ENCODE data around the gene LRRN3.

Gene LRRN3

GRCh38 chr7:111105269-111105668 lies 14.3 kb downstream of the LRRN3 start:
- no peak for DNase-seq (ENCODE audit: low read depth in 2 of 2)

- DNase-seq (ENCODE audit: low read depth in 2 of 2): no peak
Observed at GRCh38 chr7:111107579-111107978, 16.7 kb downstream of the LRRN3 start.

- no peak for DNase-seq (ENCODE audit: low read depth in 2 of 2)
Observed at GRCh38 chr7:111108000-111108399, 17.1 kb downstream of the LRRN3 start.

DNA sequence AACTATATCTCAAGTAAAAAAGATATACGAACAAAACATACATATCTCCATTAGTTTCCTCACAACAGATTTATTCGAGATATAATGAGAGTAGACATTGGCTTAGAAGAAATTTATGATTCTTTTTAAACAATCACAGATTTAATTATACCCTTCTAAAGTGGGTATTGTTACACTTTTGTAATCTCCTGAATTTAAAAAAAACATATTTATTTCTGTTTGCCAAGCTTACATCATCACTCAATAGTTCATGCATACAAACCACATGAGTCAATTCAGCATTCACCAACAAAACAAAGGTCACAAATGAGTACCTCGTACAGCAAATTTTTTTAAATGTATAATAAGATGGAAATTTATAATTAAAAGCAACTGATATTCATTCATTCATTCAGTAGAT lies 17.6 kb downstream of the LRRN3 start:
- DNase-seq (ENCODE audit: low read depth in 2 of 2): no peak

DNA sequence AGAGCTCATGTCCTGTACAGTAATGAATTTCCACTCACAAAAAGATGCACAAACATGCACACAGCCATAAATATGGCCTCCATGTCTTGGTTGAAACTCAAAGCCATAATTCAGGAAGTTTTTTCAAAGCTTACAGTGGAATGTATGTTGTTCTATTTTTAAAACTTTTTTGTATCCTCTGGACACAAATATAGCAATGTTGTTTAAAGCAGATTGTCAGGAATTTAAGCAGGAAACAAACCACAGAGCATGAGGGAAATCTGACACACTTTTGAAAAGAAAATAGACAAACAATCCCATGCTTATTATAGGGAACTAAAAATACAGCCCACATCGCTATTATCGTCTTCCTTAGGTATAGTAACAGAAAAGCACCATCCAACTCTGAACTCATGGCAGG lies 21.5 kb downstream of the LRRN3 start:
- no peak for DNase-seq (ENCODE audit: low read depth in 2 of 2)

- no peak for DNase-seq (ENCODE audit: low read depth in 2 of 2)
Observed at GRCh38 chr7:111113263-111114017, 22.5 kb downstream of the LRRN3 start.

DNA sequence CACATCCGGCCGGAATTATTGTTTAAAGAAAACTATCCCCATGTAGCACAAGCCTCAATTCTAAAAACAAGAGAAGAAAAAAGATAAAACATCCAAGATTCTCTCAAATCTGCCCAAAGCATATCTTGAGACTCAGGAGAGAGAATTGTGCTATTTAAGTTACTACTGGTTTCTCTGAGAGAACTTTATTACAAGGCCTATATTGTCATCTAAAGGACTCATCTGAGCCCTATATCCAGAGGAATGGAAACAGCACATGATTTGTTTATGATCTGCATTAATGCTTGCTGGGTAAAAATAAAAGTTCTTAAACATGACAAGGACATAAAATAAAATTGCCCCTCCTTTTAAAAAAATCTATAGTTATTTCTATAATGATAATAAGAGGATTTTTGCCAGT lies 25.0 kb downstream of the LRRN3 start:
- DNase-seq (ENCODE audit: low read depth in 2 of 2): no peak

DNA sequence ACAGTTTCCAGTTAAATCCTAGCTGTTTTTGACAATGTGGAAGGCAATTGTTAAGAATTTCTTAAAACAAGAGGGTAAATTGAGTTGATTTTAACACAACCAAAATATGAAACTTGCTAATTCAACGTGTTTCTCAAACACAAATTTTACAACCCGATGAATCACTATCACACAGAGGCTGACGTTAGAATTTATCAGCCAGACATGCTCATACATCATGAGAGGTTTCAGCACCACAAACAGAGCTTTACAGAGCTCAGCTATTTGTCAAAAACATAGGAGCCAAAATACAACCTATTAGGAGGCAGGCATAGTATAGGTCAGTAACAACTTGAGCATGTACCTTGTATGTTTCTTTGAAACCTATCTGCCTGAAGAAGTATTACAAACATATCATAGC lies 36.1 kb downstream of the LRRN3 start:
- no peak for DNase-seq (ENCODE audit: low read depth in 2 of 2)

DNA sequence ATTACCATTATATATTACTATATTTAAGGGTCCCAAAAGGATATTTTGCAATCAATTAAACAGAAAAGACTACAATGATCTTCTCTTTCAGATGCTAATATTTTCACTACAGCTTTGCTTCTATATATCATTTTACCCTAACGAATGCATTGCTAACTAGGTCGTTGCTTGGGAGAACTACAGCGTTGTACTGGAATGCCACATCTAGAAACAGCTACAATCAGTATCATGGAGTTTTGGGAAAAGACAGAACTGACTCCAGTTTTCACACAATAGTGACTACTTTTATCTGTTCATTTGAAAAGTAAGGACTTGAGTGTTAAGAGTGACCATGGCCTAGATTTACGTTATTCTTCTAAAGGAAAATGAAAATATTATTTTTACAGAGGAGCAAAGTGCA lies 38.5 kb downstream of the LRRN3 start:
- DNase-seq (ENCODE audit: low read depth in 2 of 2): no peak

GRCh38 chr7:111132833-111133232 lies 41.9 kb downstream of the LRRN3 start:
- DNase-seq (ENCODE audit: low read depth in 2 of 2): no peak

- DNase-seq (ENCODE audit: low read depth in 2 of 2): peak; percentile 16 to 30
Observed at GRCh38 chr7:111137296-111138192, 46.6 kb downstream of the LRRN3 start.

DNA sequence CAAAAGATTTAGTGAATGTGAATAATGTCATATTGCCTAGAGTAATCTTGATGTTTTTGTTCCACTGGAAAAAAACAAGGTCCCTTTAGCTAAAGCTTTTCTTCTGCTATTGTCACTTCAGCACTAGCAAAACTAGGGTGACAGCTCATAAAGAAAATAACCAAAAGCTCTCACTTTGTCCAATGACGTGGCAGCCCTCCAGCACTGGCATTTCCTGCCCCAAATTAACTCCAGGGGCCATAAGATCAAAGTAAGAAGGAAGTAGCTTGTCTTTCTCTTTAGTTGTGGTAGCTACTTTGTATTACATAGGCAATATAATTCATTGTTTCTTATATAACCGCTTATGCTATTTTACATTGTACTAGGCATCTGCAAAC lies 47.3 kb downstream of the LRRN3 start:
- peak; percentile 41 to 59 for DNase-seq (ENCODE audit: low read depth in 2 of 2)

DNA sequence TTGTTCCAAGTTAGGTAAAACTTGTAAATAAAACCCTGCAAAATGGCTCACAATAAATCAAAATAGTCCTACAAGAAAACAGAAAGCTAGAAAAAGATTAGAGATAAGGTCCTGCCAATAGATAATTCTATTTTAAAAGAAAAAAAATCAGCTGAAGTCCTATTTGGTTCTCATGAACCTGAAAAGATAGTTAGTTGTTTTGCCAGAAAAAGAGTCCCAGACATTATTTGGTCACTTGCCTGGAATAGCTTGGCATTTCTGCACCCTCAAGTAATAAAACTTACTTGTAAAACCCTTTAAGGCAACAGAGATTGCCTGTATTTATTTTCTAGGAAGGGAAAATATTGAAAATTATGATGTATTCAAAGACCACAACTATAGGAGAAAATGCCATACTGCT lies 47.7 kb downstream of the LRRN3 start:
- DNase-seq (ENCODE audit: low read depth in 2 of 2): no peak

DNA sequence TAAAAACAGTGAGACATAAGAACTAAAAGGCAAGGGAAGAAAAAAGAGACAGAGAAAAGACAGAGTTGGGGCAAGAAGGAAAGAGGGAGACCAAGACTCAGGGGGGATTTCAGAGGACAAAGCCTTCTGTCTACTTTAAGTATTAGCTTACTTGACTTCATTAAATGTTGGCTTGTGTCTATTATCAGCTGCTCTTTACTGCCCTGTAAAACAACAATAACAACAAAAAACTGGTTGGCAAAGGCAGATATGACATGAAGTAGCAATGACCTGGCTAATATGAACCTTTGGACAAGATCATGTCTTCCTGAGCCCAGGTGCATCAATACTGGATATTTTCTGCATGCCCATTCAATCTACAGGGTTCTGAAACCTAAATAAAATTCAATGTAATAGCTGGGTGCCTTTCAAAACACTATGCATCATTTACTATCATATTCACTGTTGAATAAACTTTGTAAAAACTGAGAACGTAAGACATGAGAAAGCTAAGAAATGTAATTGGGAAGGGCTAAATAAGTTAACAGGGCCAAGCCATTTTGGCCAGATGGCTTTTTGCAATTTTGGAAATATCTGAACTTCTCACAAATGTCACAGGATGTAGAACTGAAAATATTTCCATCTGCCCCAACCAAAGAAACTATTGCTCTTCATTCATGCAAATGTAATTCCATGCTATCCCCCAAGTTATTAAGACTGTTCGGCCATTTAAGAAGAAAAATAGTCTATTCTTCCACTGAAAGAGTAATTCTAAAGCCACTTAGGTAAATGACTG lies 49.4 kb downstream of the LRRN3 start:
- no peak for DNase-seq (ENCODE audit: low read depth in 2 of 2)

GRCh38 chr7:111145472-111145871 lies 54.5 kb downstream of the LRRN3 start:
- DNase-seq (ENCODE audit: low read depth in 2 of 2): no peak

GRCh38 chr7:111146136-111146535 lies 55.2 kb downstream of the LRRN3 start:
- no peak for DNase-seq (ENCODE audit: low read depth in 2 of 2)

DNA sequence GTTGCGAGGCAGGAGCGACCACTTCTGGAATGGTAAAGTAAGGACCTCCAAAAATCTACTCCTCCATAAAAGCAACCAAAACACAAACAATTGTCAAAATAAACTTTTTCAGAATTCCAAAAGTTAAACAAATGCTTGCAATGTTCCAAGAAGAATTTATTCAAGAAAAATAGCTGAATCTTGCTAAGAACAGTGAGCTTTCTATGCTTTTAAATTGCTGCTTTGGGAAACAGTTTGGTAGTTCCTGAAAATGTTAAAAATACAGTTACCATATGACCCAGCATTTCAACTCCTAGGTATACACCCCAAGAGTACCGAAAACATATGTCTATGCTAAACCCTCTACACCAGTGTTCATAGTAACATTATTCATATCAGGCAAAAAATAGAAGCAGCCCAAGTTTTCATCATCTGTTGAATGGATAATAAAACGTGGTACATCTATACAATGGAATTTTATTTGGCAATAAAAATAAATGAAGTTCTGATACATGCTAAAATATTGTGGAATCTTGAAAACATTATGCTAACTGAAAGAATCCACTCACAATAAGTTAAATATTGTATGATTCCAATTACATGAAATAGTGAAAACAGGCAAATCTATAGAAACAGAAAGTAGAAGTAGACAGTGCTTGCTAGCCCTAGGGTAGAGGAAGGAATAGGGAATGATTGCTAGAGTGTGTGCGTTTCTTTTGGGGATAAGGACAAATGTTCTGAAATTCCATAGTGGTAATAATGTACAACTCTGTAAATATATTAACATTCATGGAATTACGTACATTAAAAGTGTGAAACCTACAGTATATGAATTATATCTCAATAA lies 57.0 kb downstream of the LRRN3 start:
- no peak for DNase-seq (ENCODE audit: low read depth in 2 of 2)

DNA sequence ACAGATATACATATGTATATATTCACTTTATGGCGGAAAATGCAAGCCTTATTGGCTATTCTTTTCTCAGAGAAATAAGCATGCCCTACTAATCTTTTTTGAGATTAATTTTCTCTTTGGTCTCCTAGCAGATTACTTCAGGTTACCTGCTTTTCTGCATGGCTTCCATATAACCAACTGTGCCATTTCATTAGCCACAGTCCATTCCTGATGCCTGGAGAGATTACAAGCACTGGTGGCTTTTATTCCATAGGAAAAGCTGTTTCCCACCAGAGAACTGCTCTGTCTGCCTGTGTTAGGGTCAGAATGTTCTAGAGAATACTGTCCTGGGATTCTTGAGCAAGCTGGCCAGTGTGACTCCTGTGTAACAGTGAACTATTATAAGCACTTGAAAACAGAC lies 59.8 kb downstream of the LRRN3 start:
- no peak for DNase-seq (ENCODE audit: low read depth in 2 of 2)

DNA sequence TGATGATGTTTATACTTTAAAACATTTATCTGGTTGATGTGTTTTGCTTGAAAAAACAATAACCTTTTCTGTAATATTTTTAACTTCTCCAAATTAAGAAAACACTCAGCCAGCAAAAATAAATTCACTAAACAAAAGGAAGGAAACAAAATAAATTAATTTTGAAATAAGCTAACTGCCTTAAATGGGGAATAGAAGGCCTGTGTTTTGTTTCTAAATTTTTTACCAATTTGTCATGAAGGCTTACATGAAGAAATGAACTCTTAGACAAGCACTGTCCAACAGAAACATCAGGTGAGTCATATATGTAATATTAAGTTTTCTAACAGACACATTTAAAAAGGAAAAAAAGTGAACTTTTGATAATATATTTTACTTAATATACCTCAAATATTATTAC lies 68.5 kb downstream of the LRRN3 start:
- DNase-seq (ENCODE audit: low read depth in 2 of 2): no peak

DNA sequence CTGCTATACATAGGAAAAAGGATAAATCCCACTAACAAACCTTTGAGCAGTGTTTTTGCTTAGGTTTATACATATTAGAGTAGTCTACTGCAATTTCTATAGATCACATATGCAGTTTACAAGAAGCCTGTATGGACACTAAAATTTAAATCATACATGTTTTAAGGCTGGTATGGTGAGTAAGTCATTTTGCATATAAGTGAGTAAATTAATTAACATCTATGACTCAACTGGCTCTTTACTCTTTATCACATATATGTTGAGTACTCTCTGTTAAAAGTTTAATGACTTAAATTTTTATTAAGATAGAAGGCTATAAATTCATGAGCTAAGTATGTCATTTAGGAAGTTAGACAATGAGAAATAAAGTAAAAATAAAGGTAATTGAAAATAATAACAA lies 69.4 kb downstream of the LRRN3 start:
- no peak for DNase-seq (ENCODE audit: low read depth in 2 of 2)

- DNase-seq (ENCODE audit: low read depth in 2 of 2): no peak
Observed at GRCh38 chr7:111162692-111163091, 71.8 kb downstream of the LRRN3 start.

- no peak for DNase-seq (ENCODE audit: low read depth in 2 of 2)
Observed at GRCh38 chr7:111164442-111164841, 73.5 kb downstream of the LRRN3 start.
